ENCODE results near the gene DIAPH2.

DNA sequence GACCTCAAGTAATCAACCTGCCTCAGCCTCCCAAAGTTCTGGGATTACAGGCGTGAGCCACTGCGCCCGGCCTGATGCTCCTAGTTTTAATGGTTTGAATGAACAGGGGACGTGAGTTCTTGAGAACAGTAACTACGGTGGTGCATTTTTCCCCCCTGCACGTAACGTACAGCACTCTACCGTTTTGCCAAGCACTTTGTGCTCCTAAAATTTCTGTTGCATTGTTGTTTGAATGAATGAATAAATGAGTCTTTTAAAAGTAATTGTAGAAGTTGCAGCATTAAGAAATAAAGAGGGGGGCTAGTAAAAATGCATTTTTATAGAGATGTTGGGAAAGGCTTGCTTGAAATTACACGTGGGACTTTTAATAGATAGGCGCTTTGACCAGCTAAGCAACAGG, 199.0 kb downstream of the DIAPH2 start, which contains the start of gene RPA4:
- TF ChIP-seq, protein P1, sequence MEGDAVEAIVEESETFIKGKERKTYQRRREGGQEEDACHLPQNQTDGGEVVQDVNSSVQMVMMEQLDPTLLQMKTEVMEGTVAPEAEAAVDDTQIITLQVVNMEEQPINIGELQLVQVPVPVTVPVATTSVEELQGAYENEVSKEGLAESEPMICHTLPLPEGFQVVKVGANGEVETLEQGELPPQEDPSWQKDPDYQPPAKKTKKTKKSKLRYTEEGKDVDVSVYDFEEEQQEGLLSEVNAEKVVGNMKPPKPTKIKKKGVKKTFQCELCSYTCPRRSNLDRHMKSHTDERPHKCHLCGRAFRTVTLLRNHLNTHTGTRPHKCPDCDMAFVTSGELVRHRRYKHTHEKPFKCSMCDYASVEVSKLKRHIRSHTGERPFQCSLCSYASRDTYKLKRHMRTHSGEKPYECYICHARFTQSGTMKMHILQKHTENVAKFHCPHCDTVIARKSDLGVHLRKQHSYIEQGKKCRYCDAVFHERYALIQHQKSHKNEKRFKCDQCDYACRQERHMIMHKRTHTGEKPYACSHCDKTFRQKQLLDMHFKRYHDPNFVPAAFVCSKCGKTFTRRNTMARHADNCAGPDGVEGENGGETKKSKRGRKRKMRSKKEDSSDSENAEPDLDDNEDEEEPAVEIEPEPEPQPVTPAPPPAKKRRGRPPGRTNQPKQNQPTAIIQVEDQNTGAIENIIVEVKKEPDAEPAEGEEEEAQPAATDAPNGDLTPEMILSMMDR (IDR thresholded peaks at IDR 0.05), result no peak
- TF ChIP-seq POLR2A (IDR thresholded peaks at IDR 0.05; ENCODE audit: low read depth) (no peak), POLR2AphosphoS5 (IDR thresholded peaks at IDR 0.05) (no peak)

All from esophagus muscularis mucosa (tissue), 3 donors.